Suprapubic skin (tissue), 3 donors: ENCODE measurements around the gene ZNF362.

Experiments used
- CTCF ChIP-seq, 2 donors: fragments of 200-600 bp in 1 of 2; fragments of 450-650 bp in 1 of 2; sonication (generic) in 1 of 2; IDR thresholded peaks; one replicate each; pipeline ENCODE4 v1.5.1; 2016 to 2019; ENCODE audit warnings: antibody characterized with exemption in 2 of 2, mild to moderate bottlenecking in 1 of 2, moderate library complexity in 1 of 2
- POLR2A ChIP-seq, 2 donors: fragments of 450-650 bp; IDR thresholded peaks; one replicate each; pipeline ENCODE4 v1.6.1; 2017; ENCODE audit warnings: antibody characterized with exemption in 2 of 2, mild to moderate bottlenecking in 2 of 2, moderate library complexity in 2 of 2

- TF ChIP-seq CTCF (IDR thresholded peaks at IDR 0.05) (no peak), POLR2A (IDR thresholded peaks at IDR 0.05) (no peak)
Measured at GRCh38 chr1:33265780-33266605, 9.7 kb downstream of the ZNF362 start.
